MG63 (cell line): Measurements from ENCODE around the gene CPT1B. TPM values are rescaled to one million over a fixed set of nuclear protein-coding genes. Genes with fewer than 3 reads are reported as not detected.
"Not testable (repeated sequence)": the region's sequence is repeated elsewhere in the genome, so short reads cannot be mapped to it uniquely, and the experiment has no call there.

ENCODE experiments used
- DNase-seq: peaks from one replicate; pipeline ENCODE4 v3.0.0-alpha.2; 2020
- H3K27me3 ChIP-seq: fragments of 250-450 bp; sonication (Bioruptor Pico); 2 replicates; pipeline ENCODE4 v1.5.1; 2020; ENCODE audit warnings: mild to moderate bottlenecking, moderate library complexity
- H3K36me3 ChIP-seq: fragments of 250-450 bp; sonication (Bioruptor Pico); 2 replicates; pipeline ENCODE4 v1.5.1; 2020; ENCODE audit warnings: mild to moderate bottlenecking, moderate library complexity
- H3K4me3 ChIP-seq: fragments of 250-450 bp; sonication (Bioruptor Pico); 2 replicates; pipeline ENCODE4 v1.5.1; 2020; ENCODE audit warnings: mild to moderate bottlenecking, moderate library complexity
- H3K9me3 ChIP-seq: fragments of 250-450 bp; sonication (Bioruptor Pico); 2 replicates; pipeline ENCODE4 v1.5.1; 2020; ENCODE audit warnings: mild to moderate bottlenecking, moderate library complexity
- total RNA-seq: library from RNA; depleted of rRNA; stranded (reverse); fragments of >200 nt; shearing (Covaris generic); gene quantifications from 2 replicates; pipeline ENCODE4 v1.2.3, GENCODE V29; 2014; ENCODE audit warnings: low replicate concordance; rRNA removed

The CPT1B gene
- 4.4 and 9.9 TPM in 2 replicates for total RNA-seq

GRCh38 chr22:50577987-50578775, at the start of gene CPT1B:
CPT1B (minus strand) TSS chr22:50578427; CDS start chr22:50577915, 512 bp downstream.
- Histone ChIP-seq H3K9me3 (no peaks in the 10 kb centered on the region), H3K4me3 (no peak within 1 kb of the TSS), H3K36me3 (0 out of 2 replicates have a peak, but pooled peaks cover 6% of the 10 kb centered on the region), H3K27me3 (no peaks in the 10 kb centered on the region)
- DNase-seq: no peak

GRCh38 chr22:50626850-50627641, 48.8 kb upstream of the CPT1B start:
- H3K9me3 ChIP-seq: no peaks in the 10 kb centered on the region
- DNase-seq: no peak
- H3K4me3 ChIP-seq: peak overlapping the region; percentile 76
- H3K36me3 ChIP-seq: no peaks in the 10 kb centered on the region
- H3K27me3 ChIP-seq: peaks cover 3% of the 10 kb centered on the region

DNA sequence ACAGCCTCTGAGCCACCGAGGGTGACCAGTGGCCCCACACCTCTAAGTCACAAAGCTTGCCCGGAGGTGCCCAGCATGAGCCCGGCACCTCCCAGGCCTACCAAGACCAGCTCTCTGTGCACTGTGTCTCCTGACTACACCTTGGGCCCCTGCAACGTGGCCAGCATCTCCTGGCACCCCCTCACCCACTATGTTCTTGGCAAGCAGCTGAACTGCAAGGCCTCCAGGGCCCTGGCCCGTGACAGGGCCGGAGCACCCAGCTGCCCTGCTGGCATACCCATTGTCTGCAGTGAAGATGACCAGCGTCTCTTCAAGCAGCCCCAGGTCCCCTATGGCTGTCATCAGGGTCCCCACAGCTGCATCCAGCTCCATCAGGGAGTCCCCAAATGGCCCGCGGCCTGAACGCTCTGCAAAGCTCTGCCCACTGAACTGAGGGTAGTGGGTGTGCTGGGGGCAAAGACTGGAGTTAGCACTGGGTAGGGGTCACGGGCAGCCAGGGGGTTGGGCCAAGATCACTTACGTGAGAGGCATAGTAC, 48.2 kb upstream of the CPT1B start:
- no peak overlapping the region for H3K4me3 ChIP-seq
- no peaks in the 10 kb centered on the region for H3K36me3 ChIP-seq
- no peak for DNase-seq
- H3K9me3 ChIP-seq: no peaks in the 10 kb centered on the region
- peaks cover 5% of the 10 kb centered on the region for H3K27me3 ChIP-seq

DNA sequence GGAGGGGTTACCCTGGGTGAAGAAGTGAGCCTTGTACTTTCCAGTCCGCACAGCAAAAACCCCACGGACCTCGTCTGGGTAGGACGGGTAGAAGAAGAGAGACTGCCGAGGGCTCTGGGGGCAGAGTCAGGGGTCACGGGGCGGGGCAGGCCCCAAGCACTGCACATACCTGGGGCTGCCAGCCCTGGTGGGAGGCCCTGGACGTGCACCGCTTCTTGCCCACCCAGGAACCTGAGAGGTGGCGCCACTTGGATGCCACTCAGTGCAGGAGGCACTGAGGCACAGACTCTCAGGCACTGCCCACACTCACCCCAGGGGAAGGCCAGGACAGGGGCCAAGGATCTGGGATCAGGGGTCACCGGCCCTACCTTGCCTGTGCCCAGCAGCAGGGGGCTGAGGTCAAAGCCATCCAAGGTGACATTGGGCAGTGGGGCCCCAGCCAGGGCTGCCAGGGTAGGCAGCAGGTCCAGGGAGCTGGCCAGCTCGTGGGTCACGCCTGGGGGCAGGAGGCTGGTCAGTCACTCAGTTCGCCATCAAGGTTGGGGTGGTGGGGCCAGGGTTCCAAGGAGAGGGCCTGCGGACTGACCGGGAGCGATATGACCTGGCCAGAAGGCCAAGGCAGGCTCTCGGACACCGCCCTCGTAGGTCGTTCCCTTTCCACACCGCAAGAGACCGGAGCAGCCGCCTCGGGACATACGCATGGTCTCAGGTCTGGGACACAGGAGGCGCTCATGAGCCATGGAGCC, 47.5 kb upstream of the CPT1B start:
- H3K4me3 ChIP-seq: no peak overlapping the region
- DNase-seq: no peak
- H3K36me3 ChIP-seq: no peaks in the 10 kb centered on the region
- no peaks in the 10 kb centered on the region for H3K9me3 ChIP-seq
- peaks cover 5% of the 10 kb centered on the region for H3K27me3 ChIP-seq

GRCh38 chr22:50625131-50625567, 46.9 kb upstream of the CPT1B start:
- Histone ChIP-seq H3K36me3 (no peaks in the 10 kb centered on the region), H3K27me3 (peaks cover 5% of the 10 kb centered on the region), H3K9me3 (no peaks in the 10 kb centered on the region), H3K4me3 (no peak overlapping the region)
- no peak for DNase-seq

DNA sequence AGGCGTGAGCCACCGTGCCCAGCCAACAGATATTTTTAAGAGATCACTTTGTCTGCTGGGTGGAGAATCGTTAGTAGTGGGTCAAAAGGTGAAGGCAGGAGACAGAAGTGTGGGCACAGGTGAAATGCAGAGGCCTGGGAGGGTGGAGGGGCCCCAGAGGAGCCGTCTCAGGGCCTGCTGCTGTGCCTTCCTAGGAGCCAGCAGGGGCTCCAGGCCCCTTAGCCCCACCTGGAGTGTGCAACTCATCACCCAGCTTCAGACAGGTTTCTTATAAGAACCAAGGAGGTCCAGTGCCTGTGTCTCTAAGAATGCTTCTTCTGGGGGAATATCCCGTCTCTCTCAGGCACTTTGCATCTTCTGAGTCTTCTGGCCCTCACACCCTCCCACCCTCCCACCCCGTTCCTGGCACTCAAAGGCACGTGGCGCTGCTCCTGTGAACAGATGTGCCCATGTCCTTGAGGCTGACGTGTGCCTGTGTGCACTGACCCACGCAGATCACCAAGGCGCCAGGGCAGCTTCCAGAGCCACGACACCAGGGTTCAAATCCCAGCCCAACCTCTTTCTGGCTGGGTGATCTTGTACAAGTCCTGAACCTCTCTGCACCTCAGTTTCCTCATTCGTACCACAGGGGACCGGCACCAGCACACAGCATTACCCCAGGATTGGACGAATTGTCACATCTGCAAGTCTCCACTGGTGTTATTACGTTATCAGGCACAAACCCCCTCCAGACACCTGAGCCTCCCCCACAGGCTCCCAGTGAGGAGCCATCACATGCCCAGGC, 46.3 kb upstream of the CPT1B start:
- no peak for DNase-seq
- H3K36me3 ChIP-seq: no peaks in the 10 kb centered on the region
- no peaks in the 10 kb centered on the region for H3K9me3 ChIP-seq
- H3K4me3 ChIP-seq: no peak overlapping the region
- peaks cover 10% of the 10 kb centered on the region for H3K27me3 ChIP-seq

GRCh38 chr22:50622723-50623327, 44.6 kb upstream of the CPT1B start:
- Histone ChIP-seq H3K27me3 (peaks cover 10% of the 10 kb centered on the region), H3K4me3 (no peak overlapping the region), H3K36me3 (no peaks in the 10 kb centered on the region), H3K9me3 (no peaks in the 10 kb centered on the region)
- no peak for DNase-seq

GRCh38 chr22:50621948-50622722, 43.9 kb upstream of the CPT1B start:
- Histone ChIP-seq H3K9me3 (no peaks in the 10 kb centered on the region), H3K27me3 (peaks cover 10% of the 10 kb centered on the region), H3K4me3 (no peak overlapping the region), H3K36me3 (no peaks in the 10 kb centered on the region)
- no peak for DNase-seq

GRCh38 chr22:50621356-50621880, 43.2 kb upstream of the CPT1B start:
- Histone ChIP-seq H3K9me3 (no peaks in the 10 kb centered on the region), H3K27me3 (peaks cover 10% of the 10 kb centered on the region), H3K4me3 (no peak overlapping the region), H3K36me3 (no peaks in the 10 kb centered on the region)
- no peak for DNase-seq

DNA sequence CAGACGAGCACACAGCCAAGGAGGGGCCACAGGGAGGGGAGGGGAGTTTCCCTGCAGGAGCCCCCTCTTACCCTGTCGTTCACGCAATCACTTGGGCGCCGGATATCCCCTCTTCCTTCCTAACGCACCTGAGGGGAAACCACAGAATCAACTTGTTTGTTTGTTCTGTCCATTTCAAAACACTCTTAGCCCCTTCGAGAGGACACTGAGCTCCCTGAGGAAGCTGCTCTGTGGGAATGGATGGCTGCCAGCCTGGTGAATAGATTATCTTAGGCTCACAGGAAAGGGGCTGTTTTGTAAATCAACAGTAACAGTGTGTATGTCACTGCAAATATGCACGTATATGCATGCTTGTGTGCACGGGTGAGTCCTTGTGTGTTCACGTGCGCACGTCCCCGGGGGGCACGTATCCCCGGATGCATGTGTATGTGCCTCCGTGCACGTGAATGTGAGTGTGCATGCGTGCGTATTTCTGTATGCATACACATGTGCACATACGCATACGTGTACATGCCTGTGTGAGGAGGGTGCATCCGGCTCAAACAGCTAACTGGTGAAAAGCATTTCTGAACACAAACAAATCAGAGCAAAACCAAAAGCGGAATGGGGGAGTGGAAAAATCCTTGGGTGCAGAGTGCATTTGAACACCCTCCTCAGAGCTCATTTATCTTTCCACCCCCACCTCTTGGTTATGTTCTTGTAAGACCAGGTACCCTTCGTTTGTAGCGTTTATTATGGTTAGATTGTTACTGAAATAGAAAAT, 42.5 kb upstream of the CPT1B start:
- Histone ChIP-seq H3K36me3 (no peaks in the 10 kb centered on the region), H3K9me3 (no peaks in the 10 kb centered on the region), H3K4me3 (peak overlapping the region; percentile 32; the same call in 1 of the 2 replicates), H3K27me3 (peaks cover 10% of the 10 kb centered on the region)
- peak; percentile 37 for DNase-seq

DNA sequence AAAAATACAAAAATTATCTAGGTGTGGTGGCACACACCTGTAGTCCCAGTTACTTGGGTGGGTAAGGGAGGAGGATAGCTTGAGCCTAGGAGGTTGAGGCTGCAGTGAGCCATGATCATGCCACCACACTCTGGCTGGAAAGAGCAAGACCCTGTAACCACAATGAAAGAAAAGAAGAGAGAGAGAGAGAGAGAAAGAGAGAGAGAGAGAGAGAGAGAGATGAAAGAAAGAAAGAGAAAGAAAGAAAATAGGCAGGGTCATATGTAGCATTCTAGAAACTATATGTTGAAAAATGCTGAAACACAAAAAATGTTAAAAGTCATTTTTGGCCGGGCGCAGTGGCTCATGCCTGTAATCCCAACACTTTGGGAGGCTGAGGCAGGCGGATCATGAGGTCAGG, 36.1 kb upstream of the CPT1B start:
- not testable (repeated sequence) for DNase-seq, H3K36me3 ChIP-seq, H3K27me3 ChIP-seq, H3K9me3 ChIP-seq, H3K4me3 ChIP-seq

DNA sequence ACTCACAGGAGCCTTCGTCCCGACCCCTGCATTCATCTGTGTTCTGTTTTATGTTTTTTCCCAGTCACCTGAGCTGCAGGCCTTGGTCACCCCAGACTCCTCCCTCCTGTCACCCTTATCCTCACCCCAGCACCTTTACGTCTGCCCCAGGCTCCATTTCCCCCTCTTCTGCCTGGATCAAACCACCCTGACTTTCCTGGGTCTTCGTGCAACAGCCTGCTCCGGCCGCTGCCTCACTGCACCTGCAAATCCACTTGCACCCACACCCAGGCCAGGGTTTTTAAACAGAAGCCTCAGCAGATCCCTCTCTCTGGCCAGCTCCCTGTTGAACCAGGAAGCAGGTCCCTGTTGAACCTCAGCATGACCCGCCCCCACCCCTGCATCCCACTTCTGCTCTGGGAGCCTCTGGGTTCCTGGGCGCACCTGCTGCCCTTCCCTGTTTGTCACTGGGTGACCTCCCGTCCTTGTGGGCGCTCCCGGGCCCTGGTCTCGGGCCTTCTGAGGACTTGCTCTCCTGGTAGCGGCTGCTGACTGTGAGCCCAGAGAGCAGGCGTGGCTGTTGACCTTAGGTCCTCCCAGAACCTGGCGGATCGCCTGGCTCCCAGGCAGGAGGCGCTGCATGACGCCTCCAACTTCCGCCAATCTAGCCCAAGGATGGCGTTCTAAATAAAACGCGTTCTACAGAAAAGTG, 35.2 kb upstream of the CPT1B start:
- Histone ChIP-seq H3K9me3 (no peaks in the 10 kb centered on the region), H3K27me3 (no peaks in the 10 kb centered on the region), H3K4me3 (no peak overlapping the region), H3K36me3 (no peaks in the 10 kb centered on the region)
- peak; percentile 73 for DNase-seq

DNA sequence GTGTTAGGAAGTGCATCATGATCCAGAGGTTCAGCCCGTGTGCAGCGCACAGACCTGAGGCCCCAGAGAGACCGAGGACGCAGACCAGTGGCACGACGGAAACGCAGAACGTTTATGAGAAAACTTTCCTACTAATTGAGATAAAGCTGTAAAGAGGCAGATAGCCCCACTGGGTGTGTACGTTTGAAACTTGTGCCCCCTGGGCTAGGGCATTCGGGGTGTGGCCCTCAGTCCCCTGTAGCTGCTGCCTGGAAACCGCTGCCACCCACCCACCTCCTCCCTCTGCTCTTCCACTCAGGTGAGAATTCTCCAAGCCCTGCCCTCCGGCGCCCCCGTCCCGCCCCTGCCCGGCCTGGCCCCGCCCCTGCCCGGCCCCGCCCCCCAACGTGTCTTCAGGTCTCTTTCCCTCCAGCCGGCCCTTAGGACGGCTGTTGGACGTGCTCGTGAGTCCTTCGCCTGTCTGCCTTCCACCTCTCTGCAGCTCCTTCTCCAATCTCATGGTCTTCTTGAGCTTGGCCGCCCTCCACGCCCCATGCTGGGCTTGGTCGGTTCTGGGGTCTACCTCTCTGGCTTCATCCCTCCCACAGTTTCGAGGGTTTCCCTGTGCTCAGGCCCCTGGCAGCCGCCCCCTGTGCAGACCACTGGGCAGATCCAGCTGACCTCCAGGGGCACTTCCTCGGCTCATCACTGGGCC, 34.4 kb upstream of the CPT1B start:
- Histone ChIP-seq H3K4me3 (no peak overlapping the region), H3K27me3 (no peaks in the 10 kb centered on the region), H3K9me3 (no peaks in the 10 kb centered on the region), H3K36me3 (no peaks in the 10 kb centered on the region)
- DNase-seq: no peak
